CD8-positive, alpha-beta memory T cell (primary cell): ENCODE data around the gene CPTP. TPM values are rescaled to one million over a fixed set of nuclear protein-coding genes. Genes with fewer than 3 reads are reported as not detected.
A peak's percentile ranks its signal among the peaks of the same experiment; 100 is the strongest.

ENCODE experiments used
- CTCF ChIA-PET: fragments of 350-600 bp; sonication (Branson Sonifier 250); formaldehyde crosslinking; loops from one replicate; lab custom pipeline; 2021; ENCODE audit warnings: antibody characterized with exemption; lab: Charles Lee
- POLR2A ChIA-PET: fragments of 350-600 bp; sonication (Branson Sonifier 250); formaldehyde crosslinking; loops from one replicate; lab custom pipeline; 2021; ENCODE audit warnings: antibody characterized with exemption; lab: Charles Lee
- DNase-seq, 5 donors: peaks; one replicate each; pipeline versions ENCODE4 v3.0.0 to v3.0.0-alpha.2; 2020 to 2022; ENCODE audit warnings: mixed read lengths in 1 of 5
- H3K27ac ChIP-seq: one replicate; pipeline ENCODE4 v1.7.0; 2013; ENCODE audit warnings: low read depth, mild to moderate bottlenecking, low read length, moderate library complexity
- H3K27me3 ChIP-seq: 2 replicates; pipeline ENCODE4 v1.7.0; 2013; ENCODE audit warnings: low read length, mild to moderate bottlenecking; ENCODE audit not compliant: insufficient read depth, poor library complexity, severe bottlenecking
- H3K36me3 ChIP-seq: 2 replicates; pipeline ENCODE4 v1.7.0; 2013; ENCODE audit warnings: mild to moderate bottlenecking, low read length, moderate library complexity; ENCODE audit not compliant: insufficient read depth
- H3K4me1 ChIP-seq: 2 replicates; pipeline ENCODE4 v1.7.0; 2013; ENCODE audit warnings: mild to moderate bottlenecking, low read length, moderate library complexity; ENCODE audit not compliant: insufficient read depth
- H3K4me3 ChIP-seq: 2 replicates; pipeline ENCODE4 v1.7.0; 2013; ENCODE audit warnings: mild to moderate bottlenecking, low read length
- H3K9me3 ChIP-seq: 2 replicates; pipeline ENCODE4 v1.7.0; 2013; ENCODE audit warnings: mild to moderate bottlenecking, low read length
- H3K27ac Mint-ChIP-seq, 8 donors: one replicate each; pipeline ENCODE4 v1.8.0; 2020 to 2021; ENCODE audit warnings: mixed read lengths in 8 of 8, mild to moderate bottlenecking in 6 of 8, inconsistent platforms in 3 of 8, moderate library complexity in 3 of 8
- H3K27me3 Mint-ChIP-seq, 2 donors: one replicate each; pipeline ENCODE4 v1.8.0; 2020 to 2021; ENCODE audit warnings: mixed read lengths in 2 of 2, mild to moderate bottlenecking in 1 of 2, moderate library complexity in 1 of 2
- H3K36me3 Mint-ChIP-seq, 3 donors: one replicate each; pipeline ENCODE4 v1.8.0; 2020 to 2021; ENCODE audit warnings: mixed read lengths in 3 of 3, inconsistent platforms in 1 of 3, mild to moderate bottlenecking in 1 of 3
- H3K4me1 Mint-ChIP-seq, 3 donors: one replicate each; pipeline ENCODE4 v1.8.0; 2020 to 2021; ENCODE audit warnings: mixed read lengths in 3 of 3, inconsistent platforms in 1 of 3, mild to moderate bottlenecking in 1 of 3
- H3K4me3 Mint-ChIP-seq, 7 donors: one replicate each; pipeline ENCODE4 v1.8.0; 2020 to 2021; ENCODE audit warnings: mixed read lengths in 7 of 7, mild to moderate bottlenecking in 6 of 7, moderate library complexity in 4 of 7, inconsistent platforms in 2 of 7
- H3K9me3 Mint-ChIP-seq, 5 donors: one replicate each; pipeline ENCODE4 v1.8.0; 2020 to 2022; ENCODE audit warnings: mixed read lengths in 5 of 5, mild to moderate bottlenecking in 3 of 5, moderate library complexity in 2 of 5, inconsistent platforms in 1 of 5
- polyA plus RNA-seq: library from polyadenylated mRNA; unstranded; fragments of 300-500 nt; fragmentation: Illumina TruSeq; gene quantifications from one replicate; pipeline ENCODE4 v1.2.3, GENCODE V29; 2021
- total RNA-seq, 2 experiments: library from RNA; stranded (reverse); gene quantifications; one replicate each; pipeline ENCODE4 v1.2.3, GENCODE V29; 2021

The CPTP gene
- total and polyA plus RNA-seq, 3 experiments from 2014 or later, result 17.6 to 23.6 (median 18.3) TPM

DNA sequence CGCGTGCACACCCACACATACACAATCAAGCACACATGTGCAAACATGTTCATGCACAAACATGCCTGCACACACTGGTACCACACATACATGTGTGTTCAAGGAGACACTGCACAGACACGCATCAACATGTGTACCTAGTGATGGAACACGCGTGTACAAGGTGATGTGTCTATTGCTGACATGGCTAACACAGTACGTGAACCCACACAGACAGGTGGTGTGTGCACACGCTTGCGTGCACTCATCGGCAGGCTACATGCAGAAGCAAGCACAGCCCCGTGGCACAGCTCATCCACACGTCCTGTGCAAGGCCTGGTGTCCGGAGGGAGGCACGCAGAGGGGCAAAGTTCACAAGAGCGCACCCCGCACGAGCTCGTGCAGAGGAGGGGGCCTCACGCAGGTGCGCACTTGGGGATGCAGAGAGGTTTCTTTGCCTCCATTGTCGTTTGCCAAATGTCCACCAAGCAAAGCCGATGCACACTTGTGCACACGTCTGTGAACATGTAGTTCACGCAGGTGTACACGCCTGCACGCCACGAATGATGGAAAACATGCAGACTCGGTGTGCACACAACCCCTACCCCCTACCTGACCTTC lies 17.8 kb upstream of the CPTP start:
- Histone ChIP-seq H3K27me3 (no peaks in the 10 kb centered on the region), H3K4me3 (peak overlapping the region; percentile 62), H3K9me3 (no peaks in the 10 kb centered on the region), H3K36me3 (no peaks in the 10 kb centered on the region), H3K27ac (peak overlapping the region; percentile 57), H3K4me1 (peaks cover 39% of the 10 kb centered on the region)
- POLR2A ChIA-PET, result no interaction called here
- H3K9me3 Mint-ChIP-seq, result no peaks in the 10 kb centered on the region
- DNase-seq, result no peak
- CTCF ChIA-PET, result interaction anchor here (1.1 to 1.2 kb wide), 2 partner anchors 65 to 184 kb away, joined by 3 read pairs; no protein-coding TSS in a partner anchor
- peak overlapping the region; percentile 84 to 93 (median 87) for H3K4me3 Mint-ChIP-seq
- peaks cover 0 to 15% (median 0%) of the 10 kb centered on the region in 3 donors for H3K36me3 Mint-ChIP-seq
- peaks cover 15 to 38% (median 17%) of the 10 kb centered on the region in 3 donors for H3K4me1 Mint-ChIP-seq
- H3K27me3 Mint-ChIP-seq, result no peaks in the 10 kb centered on the region
- H3K27ac Mint-ChIP-seq, result peak overlapping the region; percentile 72 to 94 (median 86)

DNA sequence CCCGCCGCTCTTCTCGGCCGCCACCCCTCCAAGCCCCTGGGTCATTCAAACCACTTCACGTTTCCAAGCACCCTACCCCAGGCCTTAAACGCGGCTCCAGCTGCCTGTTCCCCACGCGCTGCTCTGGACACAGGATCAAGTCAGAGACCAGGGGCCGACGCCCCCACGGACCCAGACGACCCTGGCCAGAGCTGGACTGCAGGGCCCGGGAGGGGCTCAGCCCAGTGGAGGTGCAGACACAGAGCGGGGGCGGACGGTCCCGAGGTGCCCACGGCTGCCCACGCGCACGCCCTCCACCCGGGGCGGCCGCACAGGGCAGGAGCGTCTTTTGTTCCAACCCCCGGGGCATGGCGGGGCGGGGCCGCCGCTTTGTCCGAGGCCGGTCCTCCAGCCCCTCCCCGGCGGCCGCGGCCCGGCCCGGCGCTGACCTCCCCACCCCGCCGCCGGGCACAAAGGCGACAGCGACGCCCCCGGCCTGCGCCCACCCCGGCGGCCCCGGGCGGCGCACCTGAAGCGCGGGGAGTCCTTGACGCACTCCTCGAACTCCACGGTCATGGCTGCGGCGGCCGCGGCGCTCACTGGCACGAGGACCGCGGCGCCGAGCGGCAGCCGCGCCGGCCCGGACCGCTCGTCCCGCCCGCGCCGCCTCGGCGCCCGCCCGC lies 17.2 kb upstream of the CPTP start:
- H3K9me3 Mint-ChIP-seq, result no peaks in the 10 kb centered on the region
- peaks cover 39% of the 10 kb centered on the region for H3K4me1 ChIP-seq
- peak overlapping the region; percentile 57 for H3K27ac ChIP-seq
- ChIA-PET POLR2A (no interaction called here), CTCF (interaction anchor here (1.1 to 1.2 kb wide), 2 partner anchors 65 to 185 kb away, joined by 3 read pairs; no protein-coding TSS in a partner anchor)
- peak in 1 of 5 donors; percentile 10 for DNase-seq
- peak overlapping the region; percentile 84 to 93 (median 87) for H3K4me3 Mint-ChIP-seq
- H3K9me3 ChIP-seq, result no peaks in the 10 kb centered on the region
- H3K27me3 ChIP-seq, result no peaks in the 10 kb centered on the region
- no peaks in the 10 kb centered on the region for H3K27me3 Mint-ChIP-seq
- no peaks in the 10 kb centered on the region for H3K36me3 ChIP-seq
- H3K36me3 Mint-ChIP-seq, result peaks cover 0 to 18% (median 0%) of the 10 kb centered on the region in 3 donors
- H3K27ac Mint-ChIP-seq, result peak overlapping the region; percentile 72 to 94 (median 86)
- peaks cover 15 to 38% (median 17%) of the 10 kb centered on the region in 3 donors for H3K4me1 Mint-ChIP-seq
- peak overlapping the region; percentile 62 for H3K4me3 ChIP-seq

DNA sequence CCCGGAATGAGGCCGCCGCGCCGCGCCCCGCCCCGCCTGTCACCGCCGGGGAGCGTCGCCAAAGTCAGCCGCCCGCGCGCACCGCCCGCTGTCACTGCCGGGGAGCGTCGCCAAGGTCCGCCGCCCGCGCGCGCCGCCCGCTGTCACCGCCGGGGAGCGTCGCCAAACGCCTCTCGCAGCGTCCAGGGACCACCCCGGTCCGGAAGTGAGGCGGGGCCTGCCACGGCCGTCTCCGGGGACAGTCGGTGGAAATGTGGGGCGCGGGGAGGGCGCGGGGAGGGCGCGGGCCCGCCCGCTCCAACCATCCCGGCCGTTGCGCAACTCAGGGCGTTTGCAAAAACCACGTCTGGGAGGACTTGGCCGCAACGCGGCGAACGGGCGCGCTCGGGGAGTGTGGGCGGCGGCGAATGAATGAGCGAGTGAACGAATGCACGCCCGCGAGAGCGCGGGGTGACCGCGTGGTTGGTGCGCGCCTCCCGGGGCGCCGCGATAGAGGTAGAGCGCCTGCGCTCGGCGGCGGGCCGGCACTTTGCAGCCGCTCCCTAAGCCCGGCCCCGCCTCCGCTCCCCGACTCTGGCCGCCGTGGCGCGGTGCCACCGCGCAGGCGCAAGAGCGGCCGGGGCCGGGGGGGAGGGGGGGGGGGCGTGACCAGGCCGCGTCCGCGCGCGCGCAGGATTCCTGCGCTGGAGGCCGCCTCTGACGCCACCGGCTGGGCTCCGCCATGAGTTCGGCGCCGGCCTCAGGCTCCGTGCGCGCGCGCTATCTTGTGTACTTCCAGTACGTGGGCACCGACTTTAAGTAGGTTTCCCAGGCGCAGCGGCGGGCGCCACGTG lies 16.5 kb upstream of the CPTP start, which contains the start of the genes ACAP3 and PUSL1:
Gene ACAP3, minus strand, starts transcription at position 8 of the 833 bp plus-strand sequence. CDS start 115 bp downstream, outside the sequence.
Gene PUSL1, plus strand, starts transcription at position 675 of the 833 bp plus-strand sequence. Its CDS starts 47 bp downstream, at position 722.
- no peaks in the 10 kb centered on the region for H3K36me3 ChIP-seq
- peak within 1 kb of the TSS; percentile 84 for H3K27ac ChIP-seq
- no peaks in the 10 kb centered on the region for H3K9me3 Mint-ChIP-seq
- no peaks in the 10 kb centered on the region for H3K9me3 ChIP-seq
- POLR2A ChIA-PET, result no interaction called here
- peak within 1 kb of the TSS; percentile 84 to 95 (median 88) for H3K4me3 Mint-ChIP-seq
- peaks cover 0 to 23% (median 0%) of the 10 kb centered on the region in 3 donors for H3K36me3 Mint-ChIP-seq
- H3K27ac Mint-ChIP-seq, result peak within 1 kb of the TSS; percentile 84 to 94 (median 92)
- H3K27me3 ChIP-seq, result no peaks in the 10 kb centered on the region
- DNase-seq, result peak; percentile 85 to 92 (median 92)
- H3K27me3 Mint-ChIP-seq, result no peaks in the 10 kb centered on the region
- H3K4me3 ChIP-seq, result peak within 1 kb of the TSS; percentile 74
- CTCF ChIA-PET, result interaction anchor here (1.1 kb wide), 1 partner anchor 186 kb away, joined by 3 read pairs; no protein-coding TSS in a partner anchor
- peaks cover 39% of the 10 kb centered on the region for H3K4me1 ChIP-seq
- H3K4me1 Mint-ChIP-seq, result peaks cover 15 to 38% (median 17%) of the 10 kb centered on the region in 3 donors

DNA sequence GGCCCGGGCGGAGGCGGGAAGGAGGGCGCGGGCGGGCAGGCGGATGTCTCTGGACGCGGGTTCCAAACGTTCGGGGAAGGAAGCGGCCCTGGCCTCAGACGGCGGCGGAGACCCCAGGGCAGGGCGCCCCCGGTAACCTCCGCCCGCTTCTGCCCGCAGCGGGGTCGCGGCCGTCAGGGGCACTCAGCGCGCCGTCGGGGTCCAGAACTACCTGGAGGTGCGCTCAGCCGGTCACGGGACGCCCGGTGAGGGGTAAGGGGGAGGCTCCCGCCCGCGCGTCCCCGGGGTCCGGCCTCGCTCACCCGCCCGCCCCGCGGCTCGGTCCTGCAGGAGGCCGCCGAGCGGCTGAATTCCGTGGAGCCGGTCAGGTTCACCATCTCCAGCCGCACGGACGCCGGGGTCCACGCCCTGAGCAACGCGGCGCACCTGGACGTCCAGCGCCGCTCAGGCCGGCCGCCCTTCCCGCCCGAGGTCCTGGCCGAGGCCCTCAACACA lies 15.8 kb upstream of the CPTP start:
- H3K36me3 Mint-ChIP-seq, result peaks cover 0 to 30% (median 0%) of the 10 kb centered on the region in 3 donors
- peak overlapping the region; percentile 80 to 95 (median 87) for H3K4me3 Mint-ChIP-seq
- H3K4me1 Mint-ChIP-seq, result peaks cover 15 to 38% (median 17%) of the 10 kb centered on the region in 3 donors
- no peaks in the 10 kb centered on the region for H3K9me3 Mint-ChIP-seq
- no peaks in the 10 kb centered on the region for H3K27me3 ChIP-seq
- no peaks in the 10 kb centered on the region for H3K27me3 Mint-ChIP-seq
- CTCF ChIA-PET, result interaction anchor here (1.2 kb wide), 2 partner anchors 16 to 67 kb away, joined by 3 read pairs; no protein-coding TSS in a partner anchor
- peak overlapping the region; percentile 59 for H3K4me3 ChIP-seq
- no peak for DNase-seq
- H3K4me1 ChIP-seq, result peaks cover 39% of the 10 kb centered on the region
- no peaks in the 10 kb centered on the region for H3K9me3 ChIP-seq
- H3K27ac Mint-ChIP-seq, result peak overlapping the region; percentile 67 to 93 (median 90)
- peak overlapping the region; percentile 74 for H3K27ac ChIP-seq
- POLR2A ChIA-PET, result interaction anchor here (1.1 kb wide), 1 partner anchor 11 kb away, joined by 4 read pairs; no protein-coding TSS in a partner anchor
- H3K36me3 ChIP-seq, result no peaks in the 10 kb centered on the region

DNA sequence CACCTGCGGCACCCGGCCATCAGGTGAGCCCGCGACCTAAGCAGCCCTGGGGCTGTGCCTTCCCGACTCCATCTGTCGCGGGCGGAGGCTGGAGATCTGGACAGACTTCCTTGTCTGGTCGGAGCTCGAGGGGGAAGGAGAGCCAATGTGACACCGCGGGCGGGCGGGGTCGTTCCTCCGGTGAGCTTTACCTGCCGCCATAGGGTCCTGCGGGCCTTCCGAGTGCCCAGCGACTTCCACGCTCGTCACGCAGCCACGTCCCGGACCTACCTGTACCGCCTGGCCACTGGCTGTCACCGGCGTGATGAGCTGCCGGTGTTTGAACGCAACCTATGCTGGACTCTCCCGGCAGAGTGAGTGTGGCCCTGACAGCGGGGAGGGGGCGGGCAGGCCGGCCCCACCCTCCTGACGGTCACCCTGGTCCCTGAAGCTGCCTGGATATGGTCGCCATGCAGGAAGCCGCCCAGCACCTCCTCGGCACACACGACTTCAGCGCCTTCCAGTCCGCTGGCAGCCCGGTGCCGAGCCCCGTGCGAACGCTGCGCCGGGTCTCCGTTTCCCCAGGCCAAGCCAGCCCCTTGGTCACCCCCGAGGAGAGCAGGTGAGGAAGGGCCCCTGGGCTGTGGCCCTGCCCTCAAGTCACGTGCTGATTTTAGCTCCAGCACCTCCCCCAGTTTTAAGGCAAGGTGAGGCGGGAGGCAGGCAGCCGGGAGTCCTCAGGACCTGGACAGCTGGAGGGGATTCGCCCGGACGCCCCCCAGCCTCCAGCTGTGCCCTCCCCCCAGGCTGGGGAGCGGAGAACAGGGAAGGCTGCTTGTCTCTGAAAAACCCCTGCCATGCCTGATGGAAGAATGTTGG lies 15.1 kb upstream of the CPTP start:
- H3K36me3 Mint-ChIP-seq, result peaks cover 0 to 33% (median 0%) of the 10 kb centered on the region in 3 donors
- POLR2A ChIA-PET, result interaction anchor here (0.5 to 1.1 kb wide), 3 partner anchors 10 to 160 kb away, joined by 3 to 4 read pairs (median 4); no protein-coding TSS in a partner anchor
- Histone ChIP-seq H3K4me1 (peaks cover 38% of the 10 kb centered on the region), H3K27ac (peak overlapping the region; percentile 74), H3K27me3 (no peaks in the 10 kb centered on the region), H3K36me3 (no peaks in the 10 kb centered on the region), H3K4me3 (peak overlapping the region; percentile 59), H3K9me3 (no peaks in the 10 kb centered on the region)
- peaks cover 15 to 37% (median 17%) of the 10 kb centered on the region in 3 donors for H3K4me1 Mint-ChIP-seq
- DNase-seq, result no peak
- H3K27me3 Mint-ChIP-seq, result no peaks in the 10 kb centered on the region
- H3K27ac Mint-ChIP-seq, result peak overlapping the region in 6 of 8 donors; percentile 14 to 88 (median 52)
- H3K4me3 Mint-ChIP-seq, result peak overlapping the region; percentile 66 to 85 (median 71)
- CTCF ChIA-PET, result interaction anchor here (0.9 to 1.7 kb wide), 4 partner anchors 16 to 187 kb away, joined by 3 to 4 read pairs (median 3); no protein-coding TSS in a partner anchor
- H3K9me3 Mint-ChIP-seq, result no peaks in the 10 kb centered on the region

DNA sequence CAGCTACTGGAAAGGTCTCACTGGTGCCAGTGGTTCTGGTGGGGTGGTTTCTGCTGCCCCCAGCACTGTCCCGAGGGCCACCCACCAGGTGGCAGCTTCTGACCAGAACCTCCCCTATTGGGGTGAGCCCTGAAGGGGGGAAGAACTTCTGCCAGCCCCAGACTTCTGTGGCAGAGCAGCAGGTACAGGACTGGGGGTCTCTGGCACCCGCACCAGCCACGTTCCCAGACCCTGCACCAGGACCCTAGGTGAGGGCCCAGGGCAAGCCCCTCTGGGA lies 14.6 kb upstream of the CPTP start:
- Mint-ChIP-seq H3K27me3 (no peaks in the 10 kb centered on the region), H3K27ac (peak overlapping the region in 3 of 8 donors; percentile 11 to 88 (median 14)), H3K9me3 (no peaks in the 10 kb centered on the region), H3K4me3 (peak overlapping the region in 6 of 7 donors; percentile 19 to 85 (median 44)), H3K4me1 (peaks cover 15 to 34% (median 18%) of the 10 kb centered on the region in 3 donors), H3K36me3 (peaks cover 0 to 38% (median 0%) of the 10 kb centered on the region in 3 donors)
- ChIA-PET POLR2A (interaction anchor here (0.5 to 1.0 kb wide), 2 partner anchors 10 to 159 kb away, joined by 3 to 4 read pairs; no protein-coding TSS in a partner anchor), CTCF (interaction anchor here (0.9 to 1.7 kb wide), 4 partner anchors 15 to 188 kb away, joined by 3 to 4 read pairs (median 3); no protein-coding TSS in a partner anchor)
- H3K27ac ChIP-seq, result peak overlapping the region; percentile 74
- H3K4me3 ChIP-seq, result no peak overlapping the region
- no peaks in the 10 kb centered on the region for H3K9me3 ChIP-seq
- no peak for DNase-seq
- no peaks in the 10 kb centered on the region for H3K36me3 ChIP-seq
- H3K4me1 ChIP-seq, result peaks cover 32% of the 10 kb centered on the region
- H3K27me3 ChIP-seq, result no peaks in the 10 kb centered on the region
